22Rv1 (cell line): ENCODE results near the gene PRUNE2.

Source experiments
- H3K27ac ChIP-seq: fragments of 450-650 bp; 2 replicates; pipeline ENCODE4 v1.5.1; 2017
- ZFX ChIP-seq: fragments of 450-650 bp; IDR thresholded peaks from 2 replicates; pipeline ENCODE4 v1.6.1; 2017; ENCODE audit warnings: antibody characterized with exemption, borderline replicate concordance
- TF ChIP-seq, protein P1 (sequence below): fragments of 450-650 bp; IDR thresholded peaks from 2 replicates; pipeline ENCODE4 v1.5.1; 2017; ENCODE audit warnings: mild to moderate bottlenecking

PRUNE2 gene

DNA sequence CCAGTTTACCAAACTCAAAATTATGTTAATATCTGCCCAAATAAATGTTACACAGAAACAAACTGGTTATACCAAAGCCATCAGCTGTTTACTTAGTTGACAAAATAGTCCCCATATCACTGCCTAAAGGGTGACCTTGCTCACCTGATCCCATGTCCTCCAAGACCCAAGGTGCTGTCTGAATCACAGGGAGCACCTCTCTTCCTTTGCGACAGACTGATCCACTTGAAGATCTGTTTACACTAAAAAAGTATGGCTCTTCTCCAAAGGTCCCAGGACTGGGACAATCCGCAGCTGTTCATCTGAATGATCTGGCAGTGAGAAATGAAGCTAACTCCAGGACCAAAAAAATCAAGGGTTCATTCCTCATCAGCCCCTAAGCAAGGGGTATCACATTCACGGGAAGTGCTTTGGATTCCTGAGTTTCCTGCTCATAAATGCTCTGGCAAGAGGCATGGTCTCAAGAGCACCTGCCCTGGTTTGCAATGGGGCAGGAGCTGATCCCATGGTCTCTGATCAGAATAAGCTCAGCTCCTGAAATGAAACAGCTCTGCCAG, 5.0 kb downstream of the PRUNE2 start:
- H3K27ac ChIP-seq = no peak overlapping the region
- TF ChIP-seq, protein P1, sequence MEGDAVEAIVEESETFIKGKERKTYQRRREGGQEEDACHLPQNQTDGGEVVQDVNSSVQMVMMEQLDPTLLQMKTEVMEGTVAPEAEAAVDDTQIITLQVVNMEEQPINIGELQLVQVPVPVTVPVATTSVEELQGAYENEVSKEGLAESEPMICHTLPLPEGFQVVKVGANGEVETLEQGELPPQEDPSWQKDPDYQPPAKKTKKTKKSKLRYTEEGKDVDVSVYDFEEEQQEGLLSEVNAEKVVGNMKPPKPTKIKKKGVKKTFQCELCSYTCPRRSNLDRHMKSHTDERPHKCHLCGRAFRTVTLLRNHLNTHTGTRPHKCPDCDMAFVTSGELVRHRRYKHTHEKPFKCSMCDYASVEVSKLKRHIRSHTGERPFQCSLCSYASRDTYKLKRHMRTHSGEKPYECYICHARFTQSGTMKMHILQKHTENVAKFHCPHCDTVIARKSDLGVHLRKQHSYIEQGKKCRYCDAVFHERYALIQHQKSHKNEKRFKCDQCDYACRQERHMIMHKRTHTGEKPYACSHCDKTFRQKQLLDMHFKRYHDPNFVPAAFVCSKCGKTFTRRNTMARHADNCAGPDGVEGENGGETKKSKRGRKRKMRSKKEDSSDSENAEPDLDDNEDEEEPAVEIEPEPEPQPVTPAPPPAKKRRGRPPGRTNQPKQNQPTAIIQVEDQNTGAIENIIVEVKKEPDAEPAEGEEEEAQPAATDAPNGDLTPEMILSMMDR = no peak
- TF ChIP-seq ZFX = no peak

DNA sequence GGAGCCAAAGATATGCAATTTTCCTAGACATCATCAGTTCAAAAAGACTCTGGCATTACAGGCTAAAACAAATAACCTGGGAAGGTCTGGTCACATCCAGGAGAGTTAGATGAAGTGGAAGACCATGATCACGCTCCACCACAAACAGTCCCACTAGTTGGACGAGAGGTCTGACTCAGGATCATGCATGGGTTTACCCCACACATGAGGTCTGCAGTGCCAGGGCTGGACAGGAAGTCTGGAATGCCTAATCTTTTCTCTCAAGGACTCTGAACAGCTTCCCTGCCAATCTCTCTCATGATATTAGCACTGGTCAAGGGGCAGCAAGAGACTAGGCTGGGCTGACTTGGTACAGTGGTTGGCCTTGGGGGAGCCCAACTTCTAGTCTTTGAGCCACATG, 7.1 kb downstream of the PRUNE2 start:
- no peak for TF ChIP-seq ZFX
- TF ChIP-seq, protein P1 = no peak

DNA sequence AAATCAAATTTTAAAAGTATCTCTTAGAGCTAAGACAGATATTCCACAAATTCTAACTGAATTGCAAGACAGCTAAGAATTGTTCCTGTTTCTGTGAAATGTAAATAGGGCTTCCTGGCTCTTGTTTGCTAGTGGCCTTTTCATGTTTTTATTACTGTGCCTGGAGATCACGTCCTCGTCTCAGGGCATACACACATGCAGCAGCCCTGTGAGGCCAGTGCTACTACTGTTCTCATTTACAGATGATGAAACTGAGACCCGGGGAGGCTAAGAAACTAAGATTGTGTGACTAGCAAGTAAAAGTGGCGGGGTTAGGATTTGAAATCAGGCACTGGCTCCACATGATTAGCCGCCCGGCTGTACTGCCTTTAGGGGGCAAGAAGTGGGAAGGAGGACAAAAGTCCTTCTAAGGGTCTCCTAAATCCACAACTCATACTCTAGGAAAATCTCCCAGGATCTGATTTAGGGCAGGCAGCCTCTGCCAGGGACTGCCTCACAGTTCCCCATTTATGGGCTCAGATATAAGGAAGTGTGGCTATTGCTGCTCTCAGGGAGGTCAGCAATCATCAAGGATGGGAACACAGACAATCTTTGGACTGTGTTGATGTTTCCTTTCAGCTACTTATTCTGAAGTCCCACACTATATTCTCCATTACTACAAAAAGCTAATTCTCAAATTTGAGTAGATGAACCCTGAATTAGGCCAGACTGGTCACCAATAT, 7.9 kb downstream of the PRUNE2 start:
- no peak overlapping the region for H3K27ac ChIP-seq
- TF ChIP-seq ZFX = no peak
- TF ChIP-seq, protein P1 = no peak

More for the DNA sequence above, 7.1 kb downstream of the PRUNE2 start:
- no peak overlapping the region for H3K27ac ChIP-seq

DNA sequence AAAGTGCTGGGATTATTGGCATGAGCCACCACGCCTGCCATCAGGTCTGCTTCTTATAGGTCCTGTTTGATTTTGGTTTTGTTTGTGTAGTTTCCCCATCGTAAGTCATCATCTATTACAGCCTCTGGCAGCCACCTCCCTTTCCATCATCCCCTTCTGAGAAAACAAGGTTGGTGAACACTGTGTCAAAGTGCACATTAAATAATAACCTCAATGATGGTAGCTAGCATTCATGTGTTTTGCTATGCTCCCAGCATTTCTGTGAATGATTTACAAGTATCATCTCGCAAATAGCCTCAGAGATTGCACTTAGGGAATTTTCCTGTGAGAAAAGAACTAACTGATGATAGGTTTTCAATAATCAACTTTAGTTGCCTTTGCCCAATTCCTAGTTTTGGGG, 9.9 kb downstream of the PRUNE2 start:
- H3K27ac ChIP-seq = no peak overlapping the region
- TF ChIP-seq ZFX = no peak
- TF ChIP-seq, protein P1 = no peak

DNA sequence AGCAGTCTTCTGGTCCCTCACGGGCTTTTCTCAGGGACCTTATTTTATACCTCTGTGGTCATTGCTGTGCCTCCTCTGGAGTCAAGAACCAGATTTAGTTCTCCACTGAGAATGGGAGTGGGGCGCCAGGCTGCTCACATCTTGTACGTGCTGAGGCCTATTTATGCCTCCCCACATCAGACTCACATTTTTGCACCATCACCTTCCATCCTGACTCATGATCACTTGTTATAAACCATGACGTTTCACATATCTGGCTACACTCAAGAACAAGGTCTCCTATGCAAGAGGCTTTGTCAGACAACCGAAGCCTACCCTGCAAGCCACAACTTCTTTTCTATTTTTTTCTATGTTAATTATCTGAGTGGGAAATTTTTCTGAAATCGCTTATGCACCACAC, 10.7 kb downstream of the PRUNE2 start:
- TF ChIP-seq ZFX = no peak
- TF ChIP-seq, protein P1 = no peak
- no peak overlapping the region for H3K27ac ChIP-seq

DNA sequence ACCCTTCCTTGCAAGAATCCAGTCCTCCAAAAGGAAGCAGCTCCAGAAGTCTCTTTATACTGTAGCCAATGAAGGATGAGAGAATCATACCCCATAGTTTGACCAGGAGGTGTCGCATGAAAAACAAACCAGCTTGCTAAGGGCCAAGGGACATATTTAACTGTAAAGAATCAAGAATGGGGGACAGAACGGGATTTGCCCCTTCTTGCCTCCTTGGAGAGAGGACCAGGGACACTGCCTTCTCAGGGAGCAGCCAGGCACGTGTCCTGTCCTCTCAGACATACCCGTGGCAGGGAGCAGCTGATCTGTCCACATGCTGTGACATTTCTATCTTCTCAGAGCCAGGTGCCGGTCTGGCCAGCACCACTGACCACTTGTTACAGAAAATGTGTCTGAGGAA, 11.7 kb downstream of the PRUNE2 start:
- no peak overlapping the region for H3K27ac ChIP-seq
- no peak for TF ChIP-seq ZFX
- TF ChIP-seq, protein P1 = no peak

DNA sequence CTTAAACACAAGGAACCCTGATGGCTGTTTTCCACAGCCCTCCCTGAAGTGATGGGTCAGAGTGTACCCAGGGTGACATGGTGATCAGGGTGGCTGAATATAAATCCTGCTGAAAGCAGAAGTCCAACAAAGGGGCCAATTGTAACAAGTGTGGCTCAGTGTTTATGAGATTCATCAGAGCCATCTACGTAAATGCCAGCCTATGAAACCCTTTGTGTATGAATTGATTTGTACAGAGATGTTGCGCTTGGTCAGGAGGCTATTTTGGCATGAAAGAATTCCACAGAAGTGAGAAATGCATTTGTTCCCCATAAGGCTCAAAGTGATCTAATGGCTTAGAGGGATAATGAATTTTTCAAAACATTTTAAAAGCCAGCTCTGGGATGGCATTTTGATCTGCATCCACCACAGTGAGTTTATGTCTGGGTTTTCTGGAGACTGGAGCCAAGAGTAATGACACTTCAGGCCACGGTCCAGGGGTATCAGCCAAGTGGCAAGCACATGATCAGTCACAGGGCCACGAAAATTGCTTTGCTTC, 12.4 kb downstream of the PRUNE2 start:
- no peak overlapping the region for H3K27ac ChIP-seq
- no peak for TF ChIP-seq ZFX
- TF ChIP-seq, protein P1 = no peak
